GM18505 (cell line): ENCODE measurements around the gene THSD7B.

ENCODE experiments used
- ATAC-seq: cut with Tn5 transposase; IDR thresholded peaks from one replicate; pipeline ENCODE4 v1.9.1; 2021; ENCODE audit not compliant: unreplicated experiment
- POLR2A ChIP-seq: IDR thresholded peaks from 4 replicates; pipeline ENCODE4 v1.6.1; 2011; ENCODE audit warnings: borderline replicate concordance; ENCODE audit not compliant: insufficient read depth, insufficient read length; ENCODE audit errors: extremely low read depth

Gene THSD7B

DNA sequence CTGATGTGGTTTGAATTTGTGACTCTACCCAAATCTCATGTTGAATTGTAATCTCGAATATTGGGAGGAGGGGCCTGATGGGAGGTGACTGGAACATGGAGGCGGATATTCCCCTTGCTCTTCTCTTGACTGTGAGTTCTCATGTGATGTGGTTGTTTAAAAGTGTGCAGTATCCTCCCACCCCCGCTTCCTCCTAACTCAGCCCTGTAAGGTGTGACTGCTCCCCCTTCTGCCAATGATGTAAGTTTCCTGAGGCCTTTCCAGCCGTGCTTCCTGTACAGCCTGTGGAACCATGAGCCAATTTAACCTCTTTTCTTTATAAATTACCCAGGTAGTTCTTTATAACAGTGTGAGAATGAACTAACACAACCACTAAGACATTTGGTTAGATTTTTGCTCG, 458.4 kb downstream of the THSD7B start:
- no peak for TF ChIP-seq POLR2A
- ATAC-seq: no peak

DNA sequence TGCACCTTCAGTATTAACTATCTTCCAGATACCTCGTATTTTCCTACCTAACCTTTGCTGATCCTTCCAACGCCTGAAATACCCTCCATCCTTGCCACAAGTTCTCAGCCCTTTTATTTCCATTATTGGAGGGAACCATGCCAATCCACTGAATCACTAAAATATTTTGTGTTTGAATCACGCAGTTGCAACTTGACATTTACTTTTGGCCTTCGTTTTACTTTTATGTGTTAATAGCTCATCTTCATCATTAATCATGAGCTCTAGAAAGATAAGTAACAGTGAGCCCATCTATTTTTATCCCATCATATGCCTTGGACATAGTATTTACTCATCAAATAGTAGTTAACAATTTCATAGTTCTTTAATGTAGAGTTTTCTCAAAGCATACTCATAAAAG, 463.2 kb downstream of the THSD7B start:
- no peak for TF ChIP-seq POLR2A
- no peak for ATAC-seq

DNA sequence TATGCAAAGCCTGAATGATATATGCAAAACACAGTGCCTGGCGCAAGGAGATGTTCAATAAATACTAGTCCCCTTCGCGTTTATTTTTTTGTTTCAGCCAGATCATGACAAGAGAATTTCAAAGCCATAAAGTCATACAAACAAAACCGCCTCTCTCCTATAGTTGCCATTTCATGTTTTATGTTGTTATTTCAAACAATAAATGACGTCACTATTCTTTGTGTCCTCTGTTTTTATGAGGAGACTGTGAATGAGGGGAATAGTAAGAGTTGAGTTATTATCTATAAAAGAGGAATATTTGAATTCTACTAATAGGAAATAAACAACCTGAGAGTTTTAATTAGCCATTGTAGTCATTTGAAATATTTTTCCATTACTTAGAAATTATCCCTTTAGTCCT, 464.5 kb downstream of the THSD7B start:
- no peak for ATAC-seq
- no peak for TF ChIP-seq POLR2A

DNA sequence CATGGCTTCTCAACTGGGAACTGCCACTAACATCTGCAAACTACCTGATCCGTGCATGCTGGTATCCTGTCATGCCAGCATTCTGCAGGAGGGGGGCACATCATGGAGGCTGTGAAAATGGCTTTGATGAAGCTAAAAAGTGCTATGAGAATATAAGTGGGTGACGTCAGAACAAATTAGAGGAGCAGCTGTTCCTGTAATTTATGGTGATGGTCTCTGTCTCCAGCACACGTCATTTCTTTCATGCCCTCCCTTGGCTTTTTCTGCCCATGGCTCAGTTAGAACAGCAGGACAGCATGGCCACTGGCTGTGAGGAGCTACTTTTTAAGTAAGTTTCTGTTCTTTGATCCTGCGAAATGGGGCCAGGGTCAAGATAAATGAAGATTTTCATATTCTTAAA, 466.3 kb downstream of the THSD7B start:
- TF ChIP-seq POLR2A: no peak
- no peak for ATAC-seq

DNA sequence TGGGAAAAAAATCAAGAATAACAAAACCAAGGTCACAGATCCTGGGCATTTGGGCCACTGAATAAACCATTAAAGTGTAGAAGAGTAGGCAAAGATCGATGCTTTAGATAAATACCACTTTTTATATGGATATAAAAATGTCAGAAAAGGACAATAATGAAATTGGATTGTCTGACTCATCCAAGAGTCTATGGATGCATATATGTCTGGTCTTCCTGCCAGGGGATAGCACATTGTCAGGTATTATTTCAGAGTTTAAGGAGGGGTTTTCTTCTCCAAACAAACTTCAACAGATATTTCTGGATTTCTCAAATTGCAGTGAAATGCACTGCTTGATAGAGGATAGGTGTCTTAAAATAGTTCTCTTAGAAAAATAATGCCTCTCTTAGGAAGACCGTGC, 466.7 kb downstream of the THSD7B start:
- no peak for TF ChIP-seq POLR2A
- ATAC-seq: no peak

DNA sequence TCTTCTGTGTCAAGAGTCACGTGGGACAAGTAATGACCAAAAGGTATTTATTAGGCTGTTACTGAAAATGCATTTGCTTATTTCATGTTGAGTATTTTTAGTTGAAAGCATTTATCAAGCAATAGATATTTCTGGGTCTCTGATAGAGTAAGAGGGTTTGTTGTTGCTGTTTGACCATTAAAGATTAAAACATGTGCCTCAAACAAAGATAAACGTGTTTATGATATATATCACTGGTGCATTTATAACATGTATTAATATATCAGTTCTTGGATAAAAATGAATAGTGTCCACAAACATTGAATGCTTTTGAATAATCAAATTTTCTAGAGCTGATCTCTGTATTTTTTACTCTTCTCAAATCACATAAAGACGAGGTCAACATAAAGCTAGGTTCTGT, 467.7 kb downstream of the THSD7B start:
- no peak for ATAC-seq
- no peak for TF ChIP-seq POLR2A

DNA sequence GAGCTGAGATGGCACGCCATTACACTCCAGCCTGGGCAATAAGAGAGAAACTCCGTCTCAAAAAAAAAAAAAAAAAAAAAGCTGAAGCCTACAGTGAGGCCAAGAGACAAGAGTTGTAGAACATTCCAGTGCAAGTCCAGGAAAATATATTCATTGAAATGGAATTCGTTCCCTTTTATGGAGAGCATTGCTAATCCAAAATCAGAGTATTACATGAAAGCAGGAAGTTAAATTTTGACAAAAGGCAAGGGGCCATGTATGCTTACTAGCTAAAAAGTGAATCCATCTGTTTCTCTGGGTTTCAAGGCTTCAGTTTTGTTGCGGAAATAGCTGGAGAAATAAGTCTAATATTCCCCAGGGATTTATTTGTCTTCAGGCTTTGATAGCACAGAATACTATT, 471.7 kb downstream of the THSD7B start:
- TF ChIP-seq POLR2A: no peak
- no peak for ATAC-seq

DNA sequence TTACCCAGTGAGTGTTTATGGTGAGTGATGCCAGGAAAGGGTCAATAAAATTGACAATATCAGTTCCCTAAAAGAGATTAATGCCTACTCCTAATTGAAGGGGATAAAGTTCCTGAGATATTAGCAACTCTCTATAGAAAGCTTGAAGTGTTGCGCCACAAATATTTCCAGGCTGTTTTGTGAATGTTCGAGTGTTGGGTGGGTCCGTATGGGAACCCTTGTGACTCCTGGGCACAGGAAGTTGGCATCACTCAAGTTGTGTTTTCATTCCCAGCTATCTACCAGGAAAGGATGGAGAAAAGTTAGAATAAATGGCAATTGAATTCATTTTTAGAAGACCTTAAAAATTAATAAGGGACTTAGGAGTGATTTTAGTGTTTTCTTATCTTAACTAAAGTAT, 472.7 kb downstream of the THSD7B start:
- ATAC-seq: no peak
- no peak for TF ChIP-seq POLR2A

DNA sequence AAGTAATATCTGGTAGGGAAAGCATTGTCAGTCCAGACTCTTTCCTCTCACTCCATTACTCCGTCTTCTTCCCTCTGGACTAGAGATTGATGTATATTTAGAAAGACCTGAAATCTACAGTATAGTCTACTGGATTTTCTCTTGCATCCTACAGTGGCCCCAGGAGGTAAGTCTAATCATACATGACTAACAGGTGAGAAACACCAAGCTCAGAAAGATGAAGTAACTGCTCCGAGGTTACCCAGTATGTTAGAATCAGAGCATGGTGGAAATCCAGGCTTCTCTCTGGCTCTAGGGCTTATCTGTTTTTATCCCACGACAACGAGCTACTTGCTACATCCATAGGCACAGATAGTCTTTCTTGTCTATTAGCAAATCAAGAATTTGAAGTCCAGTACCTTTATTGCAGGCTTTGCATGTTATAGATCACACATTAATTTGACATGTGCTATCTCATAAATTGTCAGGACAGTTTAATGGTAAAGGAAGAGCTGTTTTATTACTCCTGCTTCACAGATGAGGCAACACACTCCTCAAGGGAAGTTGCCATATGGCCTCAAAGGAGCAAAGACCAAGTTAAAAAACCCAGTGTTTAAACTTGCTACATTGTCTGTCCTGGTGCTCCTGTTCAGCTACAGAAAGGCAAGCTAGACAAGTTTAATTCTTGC, 484.3 kb downstream of the THSD7B start:
- TF ChIP-seq POLR2A: no peak
- ATAC-seq: no peak

DNA sequence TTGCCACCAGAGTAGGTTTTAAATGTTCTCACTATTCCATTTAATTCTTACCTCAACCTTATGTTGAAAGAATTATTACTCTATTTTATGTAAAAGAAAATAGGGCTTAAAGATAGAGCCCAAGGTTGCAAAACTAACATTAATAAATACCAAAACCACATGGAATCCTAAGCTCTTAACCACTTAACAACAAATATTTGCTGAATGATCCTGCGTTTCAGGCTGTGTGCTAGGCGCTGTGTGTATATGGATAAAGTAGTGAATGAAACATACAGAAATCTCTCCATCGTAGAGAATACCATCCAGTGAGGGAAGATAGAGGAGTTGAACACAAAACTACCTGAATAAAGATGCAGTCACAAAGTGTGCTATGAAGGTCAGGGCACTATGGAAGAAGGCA, 485.1 kb downstream of the THSD7B start:
- ATAC-seq: no peak
- TF ChIP-seq POLR2A: no peak

DNA sequence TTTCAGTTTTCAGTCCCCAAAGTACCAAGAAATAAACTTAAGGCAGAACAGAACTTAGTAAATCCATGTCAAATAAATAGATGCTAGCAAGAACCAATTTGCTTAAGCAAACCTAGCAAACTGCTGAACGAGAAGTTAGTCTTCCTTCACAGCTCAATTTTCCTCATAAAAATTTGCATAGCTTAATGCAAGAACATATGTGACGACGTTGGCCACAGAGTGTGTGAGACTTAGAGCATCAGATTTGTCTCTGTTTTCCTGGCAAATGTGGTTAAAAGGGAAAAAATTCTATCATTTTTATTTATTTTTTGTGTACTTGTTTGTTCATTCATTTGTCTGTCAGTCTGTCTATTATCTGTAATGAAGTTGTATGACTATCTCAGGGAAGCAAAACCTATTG, 485.7 kb downstream of the THSD7B start:
- TF ChIP-seq POLR2A: no peak
- ATAC-seq: no peak

DNA sequence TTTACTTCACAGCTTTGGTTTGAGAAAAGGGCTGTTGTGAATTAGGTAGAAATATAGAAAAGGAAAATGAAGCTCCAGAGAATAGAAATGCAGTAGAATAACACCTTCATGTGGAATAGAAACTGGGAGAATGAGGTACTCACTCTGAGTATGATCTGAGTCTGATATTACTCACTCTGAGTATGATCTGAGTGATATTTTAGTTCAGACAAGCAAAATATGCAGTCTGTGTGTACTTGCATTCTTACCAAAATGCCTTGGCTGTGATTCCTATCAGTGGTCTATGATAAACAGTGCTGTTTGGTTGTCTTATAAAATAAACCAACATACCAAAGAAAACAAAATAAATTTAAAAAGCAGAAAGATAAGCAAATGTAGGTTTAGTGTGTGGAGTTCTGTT, 487.6 kb downstream of the THSD7B start:
- no peak for TF ChIP-seq POLR2A
- no peak for ATAC-seq

DNA sequence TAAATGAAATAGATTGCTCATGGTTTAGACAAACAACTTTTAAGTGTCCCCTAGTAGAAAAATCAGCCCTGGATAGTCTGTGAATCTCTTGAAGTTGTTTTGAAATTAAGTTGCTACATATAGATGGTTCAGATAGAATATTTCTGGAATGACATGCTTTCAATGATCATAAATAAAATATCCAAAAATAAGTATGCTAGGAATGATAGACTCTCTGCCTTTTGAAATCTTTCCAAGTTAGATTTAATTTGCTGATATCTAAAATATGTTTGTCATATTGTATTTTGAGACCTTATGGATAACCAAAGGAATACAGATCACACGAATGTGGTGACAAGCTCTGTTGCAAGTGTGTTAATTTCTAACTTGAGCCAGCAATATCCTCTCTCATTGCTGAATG, 488.7 kb downstream of the THSD7B start:
- no peak for ATAC-seq
- no peak for TF ChIP-seq POLR2A

DNA sequence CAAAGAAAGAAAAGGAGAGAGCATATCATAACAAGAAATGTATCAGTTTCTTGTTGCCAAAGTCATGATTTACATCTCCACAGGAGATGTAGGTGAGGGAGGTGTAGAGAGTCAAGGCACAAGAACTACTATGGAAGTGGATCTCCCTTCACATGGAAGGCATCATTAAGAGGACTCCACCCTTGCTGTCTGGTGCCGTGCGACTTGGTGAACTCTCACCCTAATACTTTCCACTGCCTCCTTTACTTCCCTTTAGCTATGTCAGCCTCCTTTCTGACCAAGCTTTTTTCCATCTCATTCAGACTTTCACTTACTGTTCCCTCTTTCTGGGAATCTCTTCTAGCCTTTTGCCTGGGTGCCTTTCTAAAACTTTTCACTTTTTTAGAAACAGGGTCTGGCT, 490.0 kb downstream of the THSD7B start:
- no peak for ATAC-seq
- no peak for TF ChIP-seq POLR2A

DNA sequence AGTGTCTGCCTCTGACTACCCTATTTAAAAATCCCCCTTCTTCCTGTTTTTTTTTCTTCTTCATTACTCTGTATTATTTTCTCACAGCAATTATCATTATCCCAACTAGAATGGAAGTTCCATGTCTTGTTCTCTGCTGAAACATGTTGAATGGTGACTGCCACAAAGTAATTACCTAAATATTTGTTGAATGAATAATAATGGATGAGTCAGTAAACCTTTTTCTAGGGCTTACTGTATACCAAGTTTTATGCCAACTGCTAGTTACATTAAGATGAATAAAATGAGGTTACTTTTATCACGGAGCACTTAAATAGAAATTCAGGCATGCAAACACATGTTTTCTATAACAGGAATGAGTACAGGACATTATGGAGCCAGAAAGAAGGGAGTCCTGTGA, 490.6 kb downstream of the THSD7B start:
- TF ChIP-seq POLR2A: no peak
- ATAC-seq: no peak
